ENCODE data around the gene BID.

BID gene

DNA sequence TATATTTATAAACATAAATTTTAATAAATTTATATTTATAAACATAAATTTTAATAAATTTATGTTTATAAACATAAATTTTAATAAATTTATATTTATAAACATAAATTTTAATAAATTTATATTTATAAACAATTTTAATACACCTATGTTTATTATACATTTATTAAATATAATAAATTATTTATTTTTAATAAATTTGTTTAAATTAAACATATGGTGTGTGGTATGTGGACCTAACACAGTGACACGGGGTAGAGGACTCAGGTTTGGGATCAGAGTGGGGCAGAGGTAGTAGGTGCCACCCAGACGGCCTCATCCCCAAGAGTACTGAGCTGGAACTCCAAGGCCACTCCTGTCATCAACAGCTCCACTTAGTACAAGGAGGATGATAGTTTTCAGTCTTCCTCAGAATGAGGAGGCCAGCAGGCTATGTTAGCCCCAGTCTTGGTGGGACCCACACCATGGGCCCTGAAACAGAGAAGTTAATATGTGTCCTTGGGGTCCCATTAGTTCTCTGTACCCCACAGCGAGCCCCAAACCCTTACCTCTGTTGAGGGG, 46.7 kb upstream of the BID start:
- Histone ChIP-seq H3K4me3 (replicated peaks; ENCODE audit: insufficient read depth, low read length) (no peak overlapping the region), H3K27ac (replicated peaks) (no peak overlapping the region), H3K27me3 (ENCODE audit: insufficient read depth, poor library complexity, severe bottlenecking) (no peaks in the 10 kb centered on the region)
- TF ChIP-seq, protein P1, sequence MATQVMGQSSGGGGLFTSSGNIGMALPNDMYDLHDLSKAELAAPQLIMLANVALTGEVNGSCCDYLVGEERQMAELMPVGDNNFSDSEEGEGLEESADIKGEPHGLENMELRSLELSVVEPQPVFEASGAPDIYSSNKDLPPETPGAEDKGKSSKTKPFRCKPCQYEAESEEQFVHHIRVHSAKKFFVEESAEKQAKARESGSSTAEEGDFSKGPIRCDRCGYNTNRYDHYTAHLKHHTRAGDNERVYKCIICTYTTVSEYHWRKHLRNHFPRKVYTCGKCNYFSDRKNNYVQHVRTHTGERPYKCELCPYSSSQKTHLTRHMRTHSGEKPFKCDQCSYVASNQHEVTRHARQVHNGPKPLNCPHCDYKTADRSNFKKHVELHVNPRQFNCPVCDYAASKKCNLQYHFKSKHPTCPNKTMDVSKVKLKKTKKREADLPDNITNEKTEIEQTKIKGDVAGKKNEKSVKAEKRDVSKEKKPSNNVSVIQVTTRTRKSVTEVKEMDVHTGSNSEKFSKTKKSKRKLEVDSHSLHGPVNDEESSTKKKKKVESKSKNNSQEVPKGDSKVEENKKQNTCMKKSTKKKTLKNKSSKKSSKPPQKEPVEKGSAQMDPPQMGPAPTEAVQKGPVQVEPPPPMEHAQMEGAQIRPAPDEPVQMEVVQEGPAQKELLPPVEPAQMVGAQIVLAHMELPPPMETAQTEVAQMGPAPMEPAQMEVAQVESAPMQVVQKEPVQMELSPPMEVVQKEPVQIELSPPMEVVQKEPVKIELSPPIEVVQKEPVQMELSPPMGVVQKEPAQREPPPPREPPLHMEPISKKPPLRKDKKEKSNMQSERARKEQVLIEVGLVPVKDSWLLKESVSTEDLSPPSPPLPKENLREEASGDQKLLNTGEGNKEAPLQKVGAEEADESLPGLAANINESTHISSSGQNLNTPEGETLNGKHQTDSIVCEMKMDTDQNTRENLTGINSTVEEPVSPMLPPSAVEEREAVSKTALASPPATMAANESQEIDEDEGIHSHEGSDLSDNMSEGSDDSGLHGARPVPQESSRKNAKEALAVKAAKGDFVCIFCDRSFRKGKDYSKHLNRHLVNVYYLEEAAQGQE (IDR thresholded peaks at IDR 0.05; ENCODE audit: insufficient replicate concordance, low read depth): no peak
- TF ChIP-seq GABPA (IDR thresholded peaks at IDR 0.05; ENCODE audit: low read depth) (no peak), SPI1 (IDR thresholded peaks at IDR 0.05; ENCODE audit: borderline replicate concordance, low read depth) (no peak), POLR2AphosphoS5 (IDR thresholded peaks at IDR 0.05; ENCODE audit: low read depth) (no peak)
- TF ChIP-seq, protein P2, sequence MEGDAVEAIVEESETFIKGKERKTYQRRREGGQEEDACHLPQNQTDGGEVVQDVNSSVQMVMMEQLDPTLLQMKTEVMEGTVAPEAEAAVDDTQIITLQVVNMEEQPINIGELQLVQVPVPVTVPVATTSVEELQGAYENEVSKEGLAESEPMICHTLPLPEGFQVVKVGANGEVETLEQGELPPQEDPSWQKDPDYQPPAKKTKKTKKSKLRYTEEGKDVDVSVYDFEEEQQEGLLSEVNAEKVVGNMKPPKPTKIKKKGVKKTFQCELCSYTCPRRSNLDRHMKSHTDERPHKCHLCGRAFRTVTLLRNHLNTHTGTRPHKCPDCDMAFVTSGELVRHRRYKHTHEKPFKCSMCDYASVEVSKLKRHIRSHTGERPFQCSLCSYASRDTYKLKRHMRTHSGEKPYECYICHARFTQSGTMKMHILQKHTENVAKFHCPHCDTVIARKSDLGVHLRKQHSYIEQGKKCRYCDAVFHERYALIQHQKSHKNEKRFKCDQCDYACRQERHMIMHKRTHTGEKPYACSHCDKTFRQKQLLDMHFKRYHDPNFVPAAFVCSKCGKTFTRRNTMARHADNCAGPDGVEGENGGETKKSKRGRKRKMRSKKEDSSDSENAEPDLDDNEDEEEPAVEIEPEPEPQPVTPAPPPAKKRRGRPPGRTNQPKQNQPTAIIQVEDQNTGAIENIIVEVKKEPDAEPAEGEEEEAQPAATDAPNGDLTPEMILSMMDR (IDR thresholded peaks at IDR 0.05; ENCODE audit: insufficient read depth, low read length): no peak
- DNase-seq (ENCODE audit: low read depth in 1 of 2, low spot score in 1 of 2): no peak

DNA sequence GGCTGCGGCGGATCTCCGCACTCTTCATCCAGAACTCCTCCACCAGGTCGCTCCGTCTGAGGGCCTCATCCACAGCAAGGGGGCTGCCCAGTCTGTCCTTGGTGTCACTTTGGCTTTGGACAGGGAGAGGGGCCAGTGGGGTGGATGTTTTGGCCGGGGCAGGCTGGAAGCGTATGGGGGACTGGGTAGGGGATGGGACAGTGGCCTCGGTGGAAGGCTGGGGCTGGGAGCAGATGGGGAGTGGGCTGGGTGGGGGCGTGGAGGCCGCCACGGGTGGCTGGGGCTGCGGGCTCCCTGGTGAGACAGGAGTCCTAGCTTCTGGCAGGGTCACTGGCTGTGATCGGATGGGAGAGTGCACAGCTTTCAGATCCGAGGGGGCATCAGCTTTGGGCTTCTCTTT, 44.4 kb upstream of the BID start:
- no peak for DNase-seq (ENCODE audit: low read depth in 1 of 2, low spot score in 1 of 2)
- Histone ChIP-seq H3K27me3 (ENCODE audit: insufficient read depth, poor library complexity, severe bottlenecking) (no peaks in the 10 kb centered on the region), H3K4me3 (replicated peaks; ENCODE audit: insufficient read depth, low read length) (no peak overlapping the region), H3K27ac (replicated peaks) (no peak overlapping the region)
- TF ChIP-seq SPI1 (IDR thresholded peaks at IDR 0.05; ENCODE audit: borderline replicate concordance, low read depth): no peak
- no peak for TF ChIP-seq POLR2AphosphoS5 (IDR thresholded peaks at IDR 0.05; ENCODE audit: low read depth)
- TF ChIP-seq, protein P2 (IDR thresholded peaks at IDR 0.05; ENCODE audit: insufficient read depth, low read length): no peak
- TF ChIP-seq GABPA (IDR thresholded peaks at IDR 0.05; ENCODE audit: low read depth): no peak
- TF ChIP-seq, protein P1 (IDR thresholded peaks at IDR 0.05; ENCODE audit: insufficient replicate concordance, low read depth): no peak

DNA sequence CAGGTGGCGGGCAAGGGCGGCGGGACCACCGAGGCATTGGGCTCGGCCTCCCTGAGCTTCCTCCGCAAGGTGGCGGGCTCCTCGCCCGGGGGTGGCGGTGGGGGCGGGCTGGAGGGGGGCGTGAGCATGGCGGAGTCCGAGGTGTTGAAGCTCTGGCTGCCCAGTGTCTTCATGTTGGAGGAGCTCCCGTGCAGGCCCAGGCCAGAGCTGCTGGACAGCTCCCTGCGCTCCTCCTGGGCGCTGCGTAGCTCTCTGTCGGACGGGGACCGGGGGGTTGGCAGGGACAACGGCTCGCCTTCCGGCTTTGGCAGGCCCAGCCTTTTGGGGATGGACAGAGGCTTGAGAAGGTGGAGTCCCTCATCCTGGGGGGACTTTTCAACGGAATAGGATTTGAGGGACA, 43.9 kb upstream of the BID start:
- Histone ChIP-seq H3K4me3 (replicated peaks; ENCODE audit: insufficient read depth, low read length) (no peak overlapping the region), H3K27me3 (ENCODE audit: insufficient read depth, poor library complexity, severe bottlenecking) (no peaks in the 10 kb centered on the region), H3K27ac (replicated peaks) (no peak overlapping the region)
- no peak for DNase-seq (ENCODE audit: low read depth in 1 of 2, low spot score in 1 of 2)
- TF ChIP-seq, protein P2 (IDR thresholded peaks at IDR 0.05; ENCODE audit: insufficient read depth, low read length): no peak
- TF ChIP-seq, protein P1 (IDR thresholded peaks at IDR 0.05; ENCODE audit: insufficient replicate concordance, low read depth): peak; percentile 71
